NCI-H2107 treated with DMSO at 0.1 percent for 48 hours (cell line): ENCODE results near the gene MAL.

Source experiments
- DNase-seq: peaks from one replicate; lab custom pipeline; 2025; ENCODE audit not compliant: unreplicated experiment; lab: John Stamatoyannopoulos, UW

The MAL gene

GRCh38 chr2:95047629-95048510, 22.4 kb downstream of the MAL start:
- peak; percentile 17 for DNase-seq

DNA sequence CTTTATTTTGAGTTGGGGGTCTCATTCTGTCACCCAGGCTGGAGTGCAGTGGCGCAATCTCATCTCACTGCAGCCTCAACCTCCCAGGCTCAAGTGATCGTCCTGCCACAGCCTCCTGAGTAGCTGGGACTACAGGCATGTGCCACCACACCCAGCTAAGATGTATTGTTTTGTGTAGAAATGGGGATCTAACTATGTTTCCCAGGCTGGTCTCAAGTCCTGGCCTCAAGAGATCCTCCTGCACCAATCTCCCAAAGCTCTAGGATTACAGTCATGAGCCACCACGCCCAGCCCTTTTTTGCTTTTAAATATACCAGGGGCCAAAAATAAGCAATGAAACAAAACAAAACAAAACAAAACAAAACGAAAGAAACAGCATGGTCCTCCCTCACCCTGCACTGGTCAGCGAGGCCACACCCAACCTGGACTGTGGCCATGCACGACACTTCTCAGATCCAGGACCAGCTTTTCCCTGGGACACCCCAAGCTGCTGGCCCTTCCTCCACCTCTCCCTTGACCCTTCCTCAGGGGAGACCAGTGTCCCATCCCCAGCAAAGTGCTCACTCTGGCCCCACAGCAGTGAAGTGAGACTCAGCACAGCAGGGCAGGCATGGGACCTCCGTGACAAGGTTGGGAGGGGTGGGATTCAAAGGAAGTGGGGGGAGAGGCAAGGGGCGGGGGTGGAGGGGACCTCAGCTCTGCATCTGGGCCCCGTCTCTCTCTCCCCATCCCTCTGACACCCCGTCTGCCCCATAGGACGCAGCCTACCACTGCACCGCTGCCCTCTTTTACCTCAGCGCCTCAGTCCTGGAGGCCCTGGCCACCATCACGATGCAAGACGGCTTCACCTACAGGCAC, 23.5 kb downstream of the MAL start:
- no peak for DNase-seq

GRCh38 chr2:95049683-95049955, 24.1 kb downstream of the MAL start:
- DNase-seq: no peak

GRCh38 chr2:95049961-95050360, 24.5 kb downstream of the MAL start:
- DNase-seq: no peak

GRCh38 chr2:95050385-95051300, 25.1 kb downstream of the MAL start:
- no peak for DNase-seq

DNA sequence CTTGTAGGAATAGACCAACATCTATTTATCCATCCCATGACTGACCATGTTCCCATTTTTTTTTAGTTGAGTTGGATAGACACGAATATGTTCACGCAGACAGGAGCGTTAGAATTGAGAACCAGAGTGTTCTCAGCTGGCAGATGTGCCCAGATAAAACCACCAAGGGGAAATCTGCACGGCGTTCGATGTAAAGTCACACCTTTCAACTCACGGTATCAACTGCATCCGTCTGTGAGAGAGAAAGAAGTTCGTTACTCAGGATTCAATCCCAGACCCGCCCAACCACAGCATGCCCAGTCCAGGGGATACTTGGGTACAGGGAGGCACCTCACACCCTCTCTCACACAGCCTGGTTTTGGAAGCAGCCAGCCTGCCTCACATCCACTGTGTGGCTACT, 26.1 kb downstream of the MAL start:
- no peak for DNase-seq

- no peak for DNase-seq
Measured at GRCh38 chr2:95052307-95052706, 26.8 kb downstream of the MAL start.

DNA sequence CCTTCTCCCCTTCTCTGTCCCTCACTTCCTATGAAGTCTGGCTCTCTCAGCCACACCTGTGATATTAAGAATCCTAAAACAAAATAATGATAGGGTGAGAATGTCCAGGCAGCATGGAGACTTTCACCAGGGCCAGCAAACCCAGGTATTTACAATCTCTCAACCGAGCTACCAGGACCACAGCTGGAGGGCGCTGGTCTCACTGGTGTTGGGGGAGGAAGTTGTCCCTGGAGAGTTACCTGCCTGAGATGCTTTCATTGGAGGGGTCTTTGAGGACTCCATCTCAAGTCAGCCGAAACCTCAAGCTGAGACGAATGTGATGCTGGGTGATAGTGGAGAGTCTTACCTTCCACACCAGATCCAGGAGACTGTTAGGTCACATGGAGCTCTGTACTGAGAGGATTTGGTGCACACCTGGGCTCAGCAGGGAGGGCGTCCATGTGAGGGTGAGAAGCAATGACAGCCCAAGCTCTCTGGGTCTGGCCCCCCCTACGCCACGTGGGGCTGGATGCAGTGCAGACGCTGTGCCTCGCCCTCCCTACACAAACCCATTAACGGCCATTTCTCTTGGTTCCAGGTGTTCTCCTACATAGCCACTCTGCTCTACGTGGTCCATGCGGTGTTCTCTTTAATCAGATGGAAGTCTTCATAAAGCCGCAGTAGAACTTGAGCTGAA, 27.4 kb downstream of the MAL start:
- DNase-seq: no peak

GRCh38 chr2:95053543-95053942, 28.0 kb downstream of the MAL start:
- no peak for DNase-seq

DNA sequence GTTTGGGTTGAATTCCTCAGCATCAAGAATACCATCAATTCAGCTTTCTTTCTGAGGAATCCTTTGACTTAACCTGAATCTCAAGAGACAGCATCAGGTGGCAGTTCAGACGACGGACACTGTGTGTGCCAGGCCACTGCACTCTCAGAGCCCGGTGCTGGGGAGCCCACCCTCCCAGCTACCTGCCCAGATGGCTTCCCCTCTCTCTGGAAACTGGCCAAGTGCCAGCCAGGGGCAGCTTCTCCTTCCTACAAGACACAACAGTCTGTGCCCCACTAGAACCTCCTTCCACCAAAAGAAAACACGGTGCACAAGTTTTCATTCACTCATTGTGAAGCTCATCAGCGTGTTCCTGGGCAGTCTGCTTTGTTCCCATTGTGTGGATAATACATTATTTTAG, 28.5 kb downstream of the MAL start:
- DNase-seq: no peak

- no peak for DNase-seq
Measured at GRCh38 chr2:95055262-95055661, 29.8 kb downstream of the MAL start.

DNA sequence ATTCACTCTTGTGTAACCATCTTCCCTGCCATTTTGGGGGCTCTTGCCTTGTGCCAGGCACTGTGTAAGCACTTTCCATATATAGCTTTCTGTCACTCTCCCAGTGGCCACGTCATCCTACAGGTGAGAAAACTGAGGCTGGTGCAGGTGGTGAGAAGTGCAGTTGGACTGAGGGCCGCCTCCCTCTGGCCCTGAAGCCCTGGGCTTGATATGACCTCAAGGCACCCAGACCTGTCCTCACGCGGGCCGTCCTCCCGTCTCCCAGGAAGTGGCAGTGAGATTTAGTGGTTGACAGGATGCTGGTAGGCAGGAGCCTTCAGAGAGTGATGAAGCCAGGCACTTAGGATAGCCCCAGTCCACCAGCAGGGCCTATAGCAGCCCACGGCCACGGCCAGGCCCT, 30.5 kb downstream of the MAL start:
- DNase-seq: no peak

DNA sequence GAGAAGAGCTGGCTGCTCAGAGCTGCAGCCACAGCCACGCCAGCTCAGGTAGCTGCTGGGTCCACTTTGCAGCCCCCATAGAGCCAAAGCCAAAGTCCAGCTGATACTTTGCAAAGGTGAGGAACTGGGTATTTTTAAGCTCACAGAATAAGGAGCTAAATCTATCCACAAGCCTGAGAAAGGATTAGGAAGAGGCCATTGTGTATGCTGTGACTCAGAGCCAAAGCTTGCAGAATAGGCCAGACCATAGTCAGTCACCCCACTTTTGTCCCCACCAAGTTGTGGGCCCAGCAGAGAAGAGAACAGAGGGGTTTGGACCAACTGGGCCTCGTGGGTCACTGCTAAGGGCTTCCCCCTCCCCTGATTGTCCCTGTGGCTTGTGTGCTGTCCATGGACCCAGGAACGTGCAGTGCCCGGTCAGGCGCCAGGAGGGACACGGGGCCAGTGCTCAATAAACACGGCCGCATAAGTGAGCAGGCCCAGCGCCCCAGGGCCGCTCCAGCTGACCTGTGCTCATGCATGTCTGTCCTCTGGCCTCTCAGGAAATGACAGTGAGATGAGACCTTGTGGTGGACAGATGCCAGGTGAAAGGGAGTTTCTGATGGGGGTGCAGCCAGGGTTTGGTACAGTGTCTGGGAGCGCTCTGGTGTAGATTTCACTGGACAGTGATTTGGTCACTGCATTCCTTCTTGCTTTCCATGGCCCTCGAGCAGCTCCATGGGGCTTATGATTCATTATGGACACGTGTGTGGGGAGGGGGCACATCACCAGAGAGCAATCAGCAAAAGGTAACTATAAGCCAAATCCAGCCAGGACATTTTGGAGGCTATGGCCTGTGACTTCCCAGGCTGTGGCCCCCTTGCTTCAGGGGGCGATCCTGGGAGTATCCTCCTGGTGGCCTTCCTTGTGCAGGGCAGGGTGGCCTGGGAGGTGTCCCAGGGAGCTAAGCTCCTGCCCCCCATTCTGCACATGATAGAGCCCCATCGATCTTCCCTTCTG, 31.3 kb downstream of the MAL start:
- DNase-seq: no peak

DNA sequence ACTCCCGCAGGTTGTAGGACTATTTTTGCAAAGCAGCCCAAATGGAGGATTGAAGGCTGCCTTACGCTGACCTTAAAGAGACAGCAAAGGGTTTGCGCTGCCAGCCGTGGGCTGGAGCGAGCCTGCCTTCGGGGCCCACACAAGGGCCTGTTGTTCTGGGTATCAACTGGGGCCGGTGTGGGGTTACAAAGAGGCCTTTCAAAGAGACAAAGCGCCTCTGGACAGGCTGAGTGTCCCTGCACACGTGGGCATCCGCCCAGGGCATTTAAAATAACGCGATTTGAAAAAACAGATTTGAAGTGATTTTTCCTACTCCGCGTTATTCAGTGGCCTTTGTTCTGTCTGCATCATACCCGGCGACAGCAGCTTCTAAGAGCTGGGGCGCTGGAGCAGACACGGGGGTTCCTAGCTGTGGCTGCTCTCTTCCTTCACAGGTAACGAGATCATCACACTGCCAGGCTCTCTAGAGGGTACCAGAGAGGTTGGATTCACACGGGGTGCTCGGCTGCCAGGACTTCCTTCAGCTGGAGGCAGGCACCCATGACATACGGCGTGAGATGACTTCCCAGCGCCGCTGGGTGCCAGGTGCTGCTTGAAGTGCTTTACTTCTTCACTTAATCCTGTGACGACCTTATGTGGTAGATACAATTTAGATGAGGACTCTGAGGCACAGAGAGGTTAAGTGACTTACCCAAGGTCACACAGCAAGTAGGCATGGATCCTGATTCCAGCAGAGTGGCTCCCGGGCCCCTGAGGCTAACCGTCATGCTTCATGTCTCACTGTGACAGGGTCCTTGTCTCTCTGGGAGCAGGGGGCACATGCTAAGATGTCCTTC, 32.2 kb downstream of the MAL start:
- DNase-seq: no peak

DNA sequence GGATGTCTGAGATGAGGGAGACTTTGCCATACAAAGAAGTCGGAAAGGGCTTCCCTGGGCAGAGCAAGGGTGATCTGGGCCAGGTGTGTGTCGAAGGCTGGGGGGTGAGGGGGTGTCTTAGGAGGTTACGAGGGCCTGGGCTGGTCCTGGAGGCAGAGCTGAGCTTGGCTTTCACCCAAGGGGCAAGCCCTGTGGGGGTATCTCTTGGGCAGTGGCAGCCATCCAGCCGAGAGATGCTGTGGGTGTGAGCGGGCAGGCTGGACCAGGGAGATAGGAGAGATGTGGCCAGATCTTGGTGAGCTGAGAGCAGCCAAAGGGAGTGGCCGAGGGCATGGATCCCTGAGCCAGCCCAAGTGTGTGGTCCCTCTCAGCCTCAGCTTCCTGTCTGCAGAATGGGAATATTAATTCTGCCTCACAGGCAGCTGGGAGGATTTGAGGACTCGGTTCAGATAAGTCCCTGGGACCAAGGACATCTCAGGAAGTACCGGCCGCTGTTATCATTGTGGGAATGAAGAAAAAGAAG, 33.0 kb downstream of the MAL start:
- no peak for DNase-seq

DNA sequence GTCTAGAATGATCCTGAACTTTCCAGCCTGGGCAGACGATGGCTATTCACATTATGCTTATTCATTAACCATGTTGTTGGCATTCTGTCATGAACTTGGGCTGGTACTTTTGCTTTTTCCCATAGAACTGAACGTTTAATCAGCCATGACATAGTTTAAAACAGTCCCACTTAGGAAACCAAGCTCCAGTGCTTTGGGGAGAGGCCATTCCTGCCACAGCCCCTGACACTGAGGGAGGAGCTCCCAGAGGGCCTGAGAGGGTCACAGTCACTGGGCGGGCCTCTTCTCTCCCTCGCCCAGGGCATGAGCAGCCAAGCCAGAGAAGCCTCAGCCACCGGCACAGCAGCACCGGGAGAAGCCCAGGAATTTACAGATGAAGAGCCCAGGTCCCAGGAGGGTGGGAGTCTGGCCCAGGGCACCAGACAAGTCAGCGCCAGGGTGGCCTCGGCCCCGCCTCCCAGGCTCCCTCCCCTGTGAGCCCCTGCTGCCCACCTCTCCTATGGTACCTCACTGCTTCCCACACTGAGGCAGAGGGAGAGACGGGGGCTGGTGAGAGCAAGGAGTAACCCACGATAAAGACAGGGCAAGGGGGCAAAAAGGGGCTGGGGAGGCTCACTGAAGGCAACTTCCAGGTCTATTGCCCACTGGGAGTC, 33.6 kb downstream of the MAL start:
- DNase-seq: no peak

GRCh38 chr2:95059656-95060370, 34.3 kb downstream of the MAL start:
- DNase-seq: no peak
